NCI-H1105 (cell line): ENCODE measurements around the gene TTLL11.

Experiments used
- DNase-seq: peaks from one replicate; lab custom pipeline; 2025; lab: John Stamatoyannopoulos, UW

TTLL11 gene

DNA sequence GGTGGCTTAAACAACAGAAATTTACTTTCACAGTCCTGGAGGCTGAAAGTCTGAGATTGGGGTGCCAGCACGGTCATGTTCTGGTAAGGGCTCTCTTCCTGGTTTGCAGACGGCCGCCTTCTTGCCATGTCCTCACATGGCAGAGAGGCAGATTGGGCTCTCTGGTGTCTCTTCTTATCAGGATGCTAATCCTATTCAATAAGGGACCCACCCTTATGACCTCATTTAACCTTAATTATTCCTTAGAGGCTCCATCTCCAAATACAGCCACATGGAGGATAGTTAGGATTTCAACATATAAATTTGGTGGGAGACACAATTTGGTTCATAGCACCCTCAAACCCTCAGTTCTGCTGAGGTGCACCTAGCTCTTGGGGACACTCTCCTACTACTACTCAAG lies 261.2 kb downstream of the TTLL11 start:
- no peak for DNase-seq

DNA sequence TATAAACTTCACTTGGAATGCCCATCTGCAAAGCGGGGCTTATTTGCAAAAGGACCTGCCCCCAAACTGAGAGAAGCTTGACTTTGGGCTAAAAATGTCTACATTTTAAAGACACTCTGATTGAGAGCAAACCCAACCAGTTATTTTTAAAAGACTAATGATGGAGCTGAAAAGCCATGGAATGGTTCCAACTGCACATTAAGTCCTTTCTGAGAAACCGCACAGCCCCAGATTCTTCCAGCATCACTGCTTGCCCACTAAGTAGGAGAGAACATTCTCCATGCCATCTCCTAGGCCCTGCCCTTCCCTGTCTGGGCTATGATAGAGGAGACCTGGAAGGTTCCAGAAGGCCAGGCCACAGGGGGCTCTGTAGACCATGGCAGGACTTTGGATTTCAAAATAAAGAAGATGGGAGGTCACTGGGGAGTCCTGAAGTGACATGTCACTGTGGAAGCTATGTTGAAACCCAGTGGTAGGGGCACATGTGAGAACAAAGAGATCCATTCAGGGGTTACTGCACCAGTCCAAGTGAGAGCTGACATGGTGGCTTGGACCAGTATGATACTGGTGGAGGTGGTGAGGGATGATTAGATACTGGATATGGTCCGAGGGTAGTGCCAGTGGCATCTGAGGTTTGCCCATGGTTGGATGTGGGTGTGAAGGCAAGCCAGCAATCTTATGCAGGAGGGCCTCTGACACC lies 262.5 kb downstream of the TTLL11 start:
- no peak for DNase-seq

DNA sequence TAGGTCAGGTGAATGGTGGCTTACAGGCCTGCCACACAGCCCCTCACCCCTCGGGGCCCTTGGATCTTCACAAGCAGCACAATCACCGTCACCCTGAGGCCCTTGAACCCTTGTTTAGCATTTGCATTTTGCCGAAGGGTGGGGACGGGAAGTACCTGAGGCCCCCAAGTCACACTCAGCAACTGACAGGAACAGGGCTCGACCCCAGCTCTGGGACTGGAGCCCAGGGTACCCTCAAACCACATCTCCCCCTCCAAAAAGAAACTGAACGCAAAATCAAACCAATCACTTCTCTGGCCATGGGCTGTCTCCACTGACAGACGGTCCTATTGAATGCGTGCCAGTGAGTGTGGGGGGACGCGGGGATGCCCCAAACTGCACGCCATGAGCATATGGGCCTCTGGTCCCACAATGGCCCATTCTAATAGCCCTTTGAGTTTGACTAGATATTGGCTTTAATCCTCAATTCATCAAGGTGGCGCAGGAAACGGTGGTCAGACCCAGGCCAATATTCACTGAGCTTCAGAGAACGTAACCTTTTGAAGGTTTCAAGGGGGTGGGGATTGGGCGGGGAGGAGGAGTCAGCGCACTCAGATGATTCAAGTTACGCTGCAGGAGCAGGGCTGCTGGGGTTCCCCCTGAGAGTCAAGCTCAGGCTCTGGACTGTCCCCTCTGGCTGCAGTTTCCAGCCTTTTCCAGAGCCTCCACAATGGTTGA lies 265.7 kb downstream of the TTLL11 start:
- DNase-seq = no peak

DNA sequence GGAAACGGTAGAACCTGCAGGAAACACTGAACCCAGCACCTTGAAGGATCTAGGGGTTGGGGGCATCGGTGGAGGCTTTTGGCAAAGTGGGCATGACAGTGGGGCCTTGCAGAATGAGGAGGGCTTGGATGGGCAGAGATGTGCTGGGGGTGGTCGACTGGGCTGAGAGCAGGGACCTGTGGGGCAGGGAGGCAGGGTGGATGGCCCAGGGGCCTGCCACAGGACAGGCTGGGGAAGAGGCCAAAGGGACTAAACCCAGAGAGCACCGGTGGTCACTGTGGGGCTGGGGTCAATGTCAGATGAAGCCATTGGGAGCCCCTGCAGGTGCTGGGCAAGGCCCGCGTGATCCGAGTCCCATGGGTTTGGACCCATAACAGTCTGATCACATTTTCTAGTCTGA lies 266.4 kb downstream of the TTLL11 start:
- DNase-seq = no peak

DNA sequence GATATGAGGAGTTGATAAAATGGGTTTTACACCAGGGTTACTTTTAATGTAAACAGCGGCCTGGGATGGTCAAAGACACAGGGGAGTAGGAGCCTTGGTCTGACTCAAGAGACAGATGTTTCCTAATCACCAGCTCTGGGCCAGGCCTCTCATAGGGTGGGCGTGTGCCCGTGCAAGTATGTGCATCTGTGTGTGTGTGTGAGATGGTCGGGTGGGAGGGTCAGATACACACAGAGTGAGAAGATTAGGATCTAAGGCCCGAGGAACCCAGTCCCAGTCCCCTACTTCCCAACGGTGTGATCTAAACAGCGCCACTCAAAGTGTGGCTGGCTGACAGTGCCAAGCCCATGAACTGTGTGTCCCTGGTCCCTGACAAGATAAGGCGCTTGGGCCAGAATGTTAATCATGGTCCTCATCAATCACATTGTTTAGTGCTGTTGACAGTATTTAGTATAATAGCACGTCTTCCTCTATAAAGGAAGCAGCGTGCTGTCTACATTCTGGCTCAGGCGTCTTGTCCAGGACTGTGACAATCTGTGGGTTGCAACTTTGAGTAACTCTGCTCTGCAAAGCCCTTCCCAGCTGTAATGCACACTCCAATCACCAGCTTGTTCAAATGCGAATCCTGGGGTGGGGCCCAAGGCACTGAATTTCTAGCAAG lies 267.9 kb downstream of the TTLL11 start:
- DNase-seq = no peak

DNA sequence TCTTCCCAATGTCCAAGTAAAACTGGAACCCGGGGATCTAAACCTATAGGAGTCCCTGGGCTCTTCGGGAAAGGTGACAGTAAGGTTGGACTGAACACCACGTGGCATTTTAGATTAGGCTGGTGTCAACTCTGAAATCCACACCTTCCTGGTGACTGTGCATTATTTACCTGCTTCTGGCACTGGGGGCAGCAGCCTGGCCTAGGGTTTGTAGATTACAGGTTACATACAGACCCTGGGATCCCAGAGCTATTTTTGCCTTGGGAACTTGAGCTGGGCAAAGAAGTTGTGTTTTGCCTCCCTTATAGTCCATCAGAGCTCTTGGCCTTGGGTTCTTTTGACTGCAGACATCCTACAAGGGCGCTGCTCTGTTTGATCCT lies 268.5 kb downstream of the TTLL11 start:
- no peak for DNase-seq

DNA sequence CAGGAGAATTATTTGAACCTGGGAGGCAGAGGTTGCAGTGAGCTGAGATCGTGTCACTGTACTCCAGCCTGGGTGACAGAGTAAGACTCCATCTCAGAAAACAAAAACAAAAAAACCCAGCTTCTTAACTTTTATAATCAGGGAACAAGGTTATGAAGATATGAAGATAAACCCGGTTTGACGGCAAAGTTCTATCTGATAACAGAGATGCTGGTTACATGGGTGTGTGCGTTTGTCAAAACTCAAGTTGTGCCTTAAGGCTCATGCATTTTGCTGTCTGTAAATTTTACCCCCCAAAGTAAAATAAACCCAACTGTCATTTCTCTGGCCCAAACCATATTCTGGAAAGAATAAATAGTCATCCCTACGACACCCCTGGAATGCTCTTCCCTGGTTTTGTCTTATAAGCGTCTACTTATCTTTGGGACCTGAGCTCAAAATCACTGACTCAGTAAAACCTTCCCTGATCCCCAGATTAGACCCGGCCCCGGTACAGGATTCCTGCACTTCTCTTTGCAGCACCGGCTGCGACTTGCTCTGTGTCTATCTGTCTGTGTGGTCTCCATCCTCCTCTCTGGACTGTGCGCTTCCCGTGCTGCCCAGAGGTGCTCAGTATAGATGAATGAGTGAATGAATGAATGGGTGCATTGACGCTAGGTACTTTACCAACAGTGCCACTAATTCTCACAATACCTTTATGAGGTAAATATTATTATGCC lies 269.5 kb downstream of the TTLL11 start:
- DNase-seq = no peak

DNA sequence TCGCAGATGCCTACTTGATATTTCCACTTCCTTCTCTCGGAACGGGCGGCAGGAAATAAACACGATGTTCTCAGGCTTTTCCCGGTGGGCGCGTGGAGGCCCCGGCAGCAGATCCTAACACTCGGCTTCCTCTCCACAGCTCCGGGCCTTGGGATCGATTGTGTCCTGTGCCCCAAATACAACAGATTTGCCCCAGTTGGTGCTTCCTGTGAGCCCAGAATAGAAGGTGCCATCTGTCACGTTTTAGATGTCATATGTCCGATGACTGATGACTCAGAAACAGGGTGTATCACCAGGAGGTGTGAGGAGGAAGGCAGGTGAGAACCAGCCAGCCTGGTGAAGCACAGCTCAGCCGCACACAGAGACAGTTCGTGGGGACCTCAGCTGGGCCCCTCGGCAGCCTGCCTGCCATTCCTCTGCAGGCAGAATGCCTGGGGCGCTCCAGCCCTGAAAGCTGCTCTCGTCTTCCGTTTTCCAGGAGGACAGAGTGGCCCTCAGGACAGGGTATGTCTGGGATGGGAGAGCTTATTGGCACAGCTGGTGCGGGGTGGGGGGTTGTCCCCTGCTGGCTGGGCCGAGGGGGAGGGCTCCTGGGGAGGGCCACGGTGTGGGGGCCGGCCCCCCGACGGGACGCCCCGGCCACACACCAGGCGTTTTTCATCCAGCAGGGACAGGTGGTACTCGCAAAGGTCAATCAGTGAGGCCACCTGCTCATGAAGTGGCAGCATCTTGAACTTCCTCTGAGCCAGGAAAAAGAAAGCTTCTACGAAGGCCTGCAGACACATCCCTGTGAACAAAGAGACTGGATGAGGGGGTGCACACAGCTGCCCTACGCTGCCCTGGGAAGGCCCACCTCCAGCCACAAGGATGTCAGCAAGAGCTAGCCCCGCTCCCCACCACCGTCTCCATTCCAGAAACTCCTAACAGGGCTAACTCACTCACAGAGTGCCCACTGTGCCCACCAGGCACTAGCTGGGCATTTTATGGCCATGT lies 270.7 kb downstream of the TTLL11 start:
- DNase-seq = no peak

DNA sequence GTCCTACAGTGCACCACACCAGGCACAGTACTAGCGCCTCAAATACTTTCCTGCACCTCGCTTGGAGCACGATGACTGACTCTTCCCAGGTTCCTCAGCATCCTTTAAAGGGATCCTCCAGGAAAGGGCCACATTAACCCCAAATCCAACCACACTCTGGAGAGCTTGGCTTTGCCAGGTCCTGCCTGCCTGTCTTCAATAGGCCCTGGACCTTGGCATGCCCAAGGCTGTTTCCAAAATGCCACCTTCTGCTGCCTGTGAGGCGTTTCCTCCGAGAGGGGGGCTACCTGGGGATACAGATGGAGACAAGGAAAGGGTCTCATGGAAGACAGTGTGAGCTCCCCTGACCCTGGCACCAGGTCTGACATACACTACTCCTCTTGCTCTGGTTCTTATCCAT lies 271.8 kb downstream of the TTLL11 start:
- DNase-seq = no peak

DNA sequence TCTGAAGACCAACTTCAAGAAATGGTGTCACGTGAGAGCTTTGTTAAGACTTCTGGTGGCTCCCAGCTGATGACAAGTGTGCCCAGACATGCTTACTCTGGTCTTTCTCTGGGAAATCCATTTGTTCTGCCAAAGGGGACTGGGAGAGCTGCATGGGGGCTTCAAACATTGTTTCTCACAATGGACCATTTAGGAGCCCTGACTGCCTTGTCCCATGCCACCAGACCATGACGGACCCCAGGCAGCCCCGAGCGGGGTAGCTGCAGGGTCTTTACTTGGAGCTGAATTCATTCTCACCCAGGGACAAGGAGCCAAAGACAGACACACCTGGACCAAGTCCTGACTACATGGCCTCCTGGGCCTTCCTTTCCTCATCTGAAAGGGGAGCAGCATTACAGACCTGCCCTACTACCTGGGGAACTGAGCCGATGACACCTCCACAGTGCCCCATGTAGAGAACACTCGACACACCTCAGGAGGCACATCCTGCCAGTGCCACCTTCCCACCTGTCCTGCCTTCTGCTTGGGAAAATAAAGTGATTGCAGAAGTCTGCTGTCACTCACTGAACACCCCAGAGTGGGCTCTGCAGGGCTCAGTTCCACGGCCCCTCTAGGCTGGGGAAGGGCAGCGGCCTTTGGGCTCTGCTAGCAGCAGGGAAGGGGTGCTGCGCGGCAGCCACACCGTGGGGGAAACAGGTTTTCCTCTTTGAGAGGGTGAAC lies 272.7 kb downstream of the TTLL11 start:
- no peak for DNase-seq

DNA sequence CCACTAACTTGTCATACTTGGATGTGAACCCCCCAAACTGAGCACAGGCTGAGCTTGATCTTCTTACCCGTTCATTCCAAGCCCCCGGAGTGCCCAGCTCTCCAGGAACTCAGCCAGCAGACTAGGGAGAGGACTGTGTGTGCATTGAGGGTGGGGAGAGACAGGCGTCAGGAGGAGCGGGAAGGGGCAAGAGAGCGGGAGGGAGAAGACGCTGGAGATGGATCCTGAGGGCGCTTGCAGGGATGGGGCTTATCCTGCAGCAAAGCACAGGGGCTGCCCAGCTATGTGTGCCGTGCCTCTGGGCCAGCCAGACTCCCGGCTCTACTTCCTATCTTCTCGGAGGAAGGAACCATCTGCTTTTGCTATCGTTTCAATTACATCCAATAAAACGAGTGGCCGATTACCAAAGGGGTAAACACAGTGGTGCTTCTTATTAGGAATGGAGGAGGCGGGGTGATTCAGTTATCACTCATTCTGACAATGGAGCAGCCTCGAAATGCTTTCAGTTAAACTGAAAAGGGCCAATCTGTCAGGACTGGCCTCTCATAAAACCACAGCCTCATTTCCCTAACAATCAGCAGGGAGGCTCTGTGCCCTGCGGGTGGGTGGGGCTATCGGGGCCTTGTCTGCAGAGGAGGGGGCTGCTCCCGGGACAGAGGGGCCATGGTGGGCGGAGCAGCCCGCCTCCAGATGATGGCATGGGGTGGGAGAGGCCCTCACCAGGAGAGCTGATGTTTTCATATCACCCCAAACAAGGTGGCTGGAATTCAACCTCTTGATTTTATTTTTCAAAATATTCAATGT lies 273.5 kb downstream of the TTLL11 start:
- DNase-seq = no peak

DNA sequence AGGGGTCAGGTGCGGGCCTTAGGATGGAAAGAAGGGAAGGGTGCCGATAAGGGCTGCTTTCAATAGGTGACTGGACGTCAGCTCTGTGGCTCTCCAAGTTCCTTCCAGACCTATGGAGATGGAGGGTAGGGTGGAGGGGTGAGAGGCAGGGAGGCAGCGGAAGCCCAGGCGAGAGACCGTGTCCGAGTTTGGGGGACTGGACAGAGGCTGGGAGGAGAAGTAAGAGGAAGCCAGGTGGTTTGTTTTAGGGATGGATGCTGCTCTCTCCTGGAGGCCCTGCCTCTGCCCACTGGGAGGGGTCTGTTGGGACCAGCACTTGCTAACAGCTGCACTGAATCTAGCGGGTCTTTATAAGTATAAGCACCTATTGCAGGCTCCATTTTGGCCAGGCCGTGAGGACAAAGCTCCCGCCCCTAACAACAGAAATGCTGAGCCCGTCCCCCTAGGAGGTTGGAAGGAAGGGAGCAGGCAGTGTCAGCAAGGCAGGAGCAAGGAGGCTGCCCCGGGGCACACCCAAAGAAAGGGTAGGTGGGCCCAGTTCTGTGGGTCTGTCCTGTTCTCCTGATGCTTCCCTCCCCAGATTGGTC lies 274.2 kb downstream of the TTLL11 start:
- no peak for DNase-seq

DNA sequence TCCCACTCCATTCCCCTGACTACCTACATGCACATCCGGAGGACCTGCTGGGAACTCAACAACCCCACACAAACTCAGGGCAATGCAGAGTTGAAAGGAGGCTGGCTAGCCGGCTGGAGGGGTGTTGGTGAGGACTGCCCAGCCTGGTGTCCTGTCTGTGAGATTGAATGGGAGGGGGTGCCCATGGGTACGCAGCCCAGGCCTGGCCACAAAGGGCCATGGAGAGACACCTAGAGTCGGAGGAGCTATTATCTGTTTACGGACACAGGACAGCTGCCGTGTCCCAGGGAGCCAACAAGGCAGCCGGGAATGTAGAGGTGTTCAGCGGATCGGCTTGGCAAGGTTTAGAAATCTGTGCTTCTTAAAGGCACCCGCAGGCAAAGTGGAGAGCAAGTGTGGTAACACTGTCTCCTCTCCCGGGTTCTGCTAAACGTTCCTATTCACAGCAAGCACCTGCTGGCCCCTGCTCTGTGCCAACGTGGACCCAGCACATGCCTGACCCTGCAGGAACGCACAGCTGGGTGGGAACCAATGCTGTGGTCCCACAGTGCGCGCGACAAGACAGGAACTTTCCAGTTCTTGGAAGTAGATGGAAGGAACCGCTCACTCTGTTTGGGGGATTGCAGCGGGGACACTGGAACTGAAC lies 275.0 kb downstream of the TTLL11 start:
- no peak for DNase-seq

DNA sequence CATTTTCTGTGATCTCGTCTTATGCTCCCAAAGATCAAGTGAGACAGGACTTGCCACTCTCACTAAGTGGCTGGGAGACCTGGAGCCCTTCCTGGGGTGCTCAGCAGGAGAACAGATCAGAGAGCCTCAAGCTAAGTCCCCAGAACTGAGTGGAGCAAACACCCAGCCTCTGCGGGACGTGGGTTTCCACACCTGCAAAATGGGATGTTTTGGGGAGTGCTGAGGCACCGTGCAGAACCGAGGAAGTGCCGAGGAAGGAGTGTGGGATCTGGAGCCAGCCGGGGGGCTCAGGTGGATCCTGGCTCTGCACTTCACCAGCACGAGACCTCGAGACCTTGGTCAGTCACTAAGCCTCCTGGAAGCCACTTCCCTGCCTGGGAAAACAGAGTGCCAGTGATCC lies 275.6 kb downstream of the TTLL11 start:
- no peak for DNase-seq

DNA sequence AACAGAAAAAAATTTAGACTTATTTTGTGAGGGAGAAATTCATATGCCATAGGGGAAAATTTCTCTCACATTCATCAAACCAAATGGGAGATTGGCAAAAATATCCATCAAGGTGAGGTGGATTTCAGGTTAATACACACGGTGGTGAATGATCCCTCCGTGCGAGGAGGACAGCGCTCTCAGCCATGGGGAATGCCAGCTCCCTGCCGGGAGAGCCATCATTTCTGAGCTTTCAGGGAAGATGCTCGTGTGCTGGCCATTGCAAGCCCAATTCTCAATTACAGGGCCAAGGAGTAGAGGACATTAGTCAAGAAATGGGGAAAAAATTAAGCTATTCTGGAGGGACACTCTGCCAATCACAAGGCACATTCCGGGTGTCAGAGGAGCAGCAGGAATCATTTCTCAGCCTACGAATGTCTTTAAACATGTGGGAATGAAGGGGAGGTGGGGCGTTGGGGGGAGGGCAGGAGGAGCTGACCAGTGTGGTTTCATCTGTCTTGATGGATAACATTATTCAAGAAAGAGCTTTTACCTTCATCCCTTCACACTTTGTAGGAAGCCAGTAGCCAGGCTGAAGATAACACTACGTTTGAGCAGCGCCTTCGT lies 276.2 kb downstream of the TTLL11 start:
- no peak for DNase-seq

DNA sequence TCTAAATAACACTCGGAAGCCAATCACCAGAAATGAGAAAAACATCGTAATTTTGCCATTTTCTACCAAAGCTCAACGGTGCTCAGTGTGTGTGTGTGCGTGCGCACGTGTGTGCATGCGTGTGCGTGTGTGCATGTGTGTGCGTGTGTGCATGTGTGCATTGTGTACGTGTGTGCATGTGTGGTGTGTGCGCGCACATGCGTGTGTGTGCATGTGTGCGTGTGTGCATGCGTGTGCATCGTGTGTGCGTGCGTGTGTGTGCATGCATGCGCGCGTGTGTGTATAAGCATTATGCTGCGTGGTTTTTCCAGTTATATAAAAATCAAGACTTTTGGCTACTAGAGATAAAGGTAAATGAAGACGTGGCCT lies 276.7 kb downstream of the TTLL11 start:
- DNase-seq = no peak

DNA sequence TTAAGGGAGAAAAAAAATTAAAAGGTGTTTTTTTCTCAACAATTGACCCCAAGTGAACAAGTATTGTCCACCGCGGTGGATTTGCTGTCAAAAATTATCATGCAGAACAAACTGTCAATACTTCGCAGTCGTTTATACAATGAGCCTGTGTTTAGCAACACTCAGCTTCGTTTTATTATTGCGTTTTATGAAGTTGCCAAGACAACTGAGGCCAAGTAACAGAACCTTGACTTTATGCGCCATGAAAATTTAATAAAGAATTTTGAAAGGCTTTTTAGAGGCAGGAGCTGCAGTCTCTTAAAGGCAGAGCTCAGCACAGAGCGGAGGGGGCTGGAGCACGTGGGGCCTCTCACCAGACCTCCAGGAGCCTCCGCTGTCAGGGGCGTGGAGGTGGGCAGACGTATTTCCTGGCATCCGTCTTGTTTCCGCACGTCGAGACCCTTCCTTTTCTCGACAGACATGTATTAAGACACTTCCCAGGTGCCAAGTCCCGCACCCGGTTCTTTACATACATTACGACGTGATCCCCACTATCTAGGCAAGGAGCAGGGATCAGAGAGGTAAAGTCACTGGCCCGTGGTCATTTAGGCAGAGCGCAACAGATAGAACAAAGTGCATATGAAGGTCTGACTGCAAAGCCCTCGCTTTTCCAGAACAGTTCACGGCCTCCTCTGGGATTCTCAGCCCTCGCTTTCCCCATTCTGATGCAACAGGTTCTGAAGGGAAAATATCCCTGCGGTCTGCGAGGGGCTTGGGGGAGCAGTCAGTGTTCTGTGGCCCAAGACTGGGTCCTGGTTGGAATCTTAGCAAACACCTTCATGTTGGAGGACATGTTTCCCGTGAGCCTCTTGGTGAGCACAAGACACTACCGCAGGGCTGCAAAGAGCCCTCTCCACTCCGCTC lies 277.3 kb downstream of the TTLL11 start:
- no peak for DNase-seq

DNA sequence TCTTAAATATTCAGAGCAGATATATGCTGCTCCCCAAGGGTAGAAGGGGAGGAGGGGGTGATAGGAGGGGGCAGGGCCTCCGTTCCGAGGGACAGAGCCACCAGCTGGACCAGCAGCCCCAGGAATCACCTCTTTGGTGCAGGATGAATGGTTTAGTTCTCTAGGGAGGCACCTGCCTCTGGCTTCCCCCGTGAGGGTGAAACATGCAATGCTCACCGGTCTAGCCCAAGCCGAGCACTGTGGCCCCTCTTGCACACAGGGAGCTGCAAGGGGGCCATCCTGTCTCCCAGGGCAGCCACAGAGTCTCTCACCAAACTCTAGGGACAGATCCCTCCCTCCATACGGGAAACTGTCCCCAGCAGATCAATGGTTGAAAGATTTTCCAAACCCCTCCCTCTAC lies 278.0 kb downstream of the TTLL11 start:
- DNase-seq = no peak
